DND-41 (cell line): ENCODE measurements around the gene SOX6.

Experiments used
- EZH2 ChIP-seq: IDR thresholded peaks from 3 replicates; pipeline ENCODE4 v1.6.1; 2012; ENCODE audit warnings: borderline replicate concordance, low read depth, mild to moderate bottlenecking, moderate library complexity, low read length, inconsistent platforms; ENCODE audit not compliant: severe bottlenecking
- TF ChIP-seq, protein P1 (sequence below): IDR thresholded peaks from 2 replicates; pipeline ENCODE4 v1.5.1; 2012; ENCODE audit warnings: borderline replicate concordance, low read length, moderate library complexity, mild to moderate bottlenecking; ENCODE audit not compliant: poor library complexity, severe bottlenecking; ENCODE audit errors: extremely low read depth

DNA sequence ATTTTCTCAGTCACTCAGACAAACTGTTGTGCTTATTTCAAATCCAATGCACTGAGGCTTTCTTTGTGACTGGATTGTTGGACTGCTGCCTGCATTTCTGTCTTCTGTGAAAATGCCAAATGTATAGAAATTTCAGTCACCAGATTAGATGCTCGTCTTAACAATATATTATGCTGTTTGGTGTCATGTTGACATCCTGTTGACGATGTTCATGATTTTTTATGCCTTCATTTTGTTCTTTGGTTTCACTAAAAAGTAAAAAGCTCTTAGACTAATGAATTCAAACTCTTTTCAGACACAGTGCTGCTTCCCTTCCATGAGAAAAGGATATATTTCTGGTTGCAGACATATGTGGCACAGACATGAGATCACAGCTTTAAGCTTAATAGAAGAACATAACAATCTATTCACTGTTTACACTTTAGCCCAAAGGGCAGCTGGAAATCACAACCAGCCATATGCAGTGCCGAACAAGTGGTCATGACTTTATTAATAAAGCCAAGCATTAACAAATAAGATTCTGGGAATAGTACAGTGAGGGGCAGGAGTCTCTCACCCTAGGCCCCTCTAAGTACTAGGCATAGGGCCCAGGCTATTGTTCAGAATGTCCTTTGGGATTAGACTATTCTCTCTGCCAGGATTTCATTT lies 9.4 kb upstream of the SOX6 start:
- no peak for TF ChIP-seq EZH2
- TF ChIP-seq, protein P1, sequence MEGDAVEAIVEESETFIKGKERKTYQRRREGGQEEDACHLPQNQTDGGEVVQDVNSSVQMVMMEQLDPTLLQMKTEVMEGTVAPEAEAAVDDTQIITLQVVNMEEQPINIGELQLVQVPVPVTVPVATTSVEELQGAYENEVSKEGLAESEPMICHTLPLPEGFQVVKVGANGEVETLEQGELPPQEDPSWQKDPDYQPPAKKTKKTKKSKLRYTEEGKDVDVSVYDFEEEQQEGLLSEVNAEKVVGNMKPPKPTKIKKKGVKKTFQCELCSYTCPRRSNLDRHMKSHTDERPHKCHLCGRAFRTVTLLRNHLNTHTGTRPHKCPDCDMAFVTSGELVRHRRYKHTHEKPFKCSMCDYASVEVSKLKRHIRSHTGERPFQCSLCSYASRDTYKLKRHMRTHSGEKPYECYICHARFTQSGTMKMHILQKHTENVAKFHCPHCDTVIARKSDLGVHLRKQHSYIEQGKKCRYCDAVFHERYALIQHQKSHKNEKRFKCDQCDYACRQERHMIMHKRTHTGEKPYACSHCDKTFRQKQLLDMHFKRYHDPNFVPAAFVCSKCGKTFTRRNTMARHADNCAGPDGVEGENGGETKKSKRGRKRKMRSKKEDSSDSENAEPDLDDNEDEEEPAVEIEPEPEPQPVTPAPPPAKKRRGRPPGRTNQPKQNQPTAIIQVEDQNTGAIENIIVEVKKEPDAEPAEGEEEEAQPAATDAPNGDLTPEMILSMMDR: no peak
